Fibroblast of lung (primary cell): ENCODE results near the gene REPS2. TPM values are rescaled to one million over a fixed set of nuclear protein-coding genes. Genes with fewer than 3 reads are reported as not detected.

Source experiments
- DNase-seq, 2 donors: peaks; one replicate each; pipeline versions ENCODE4 v3.0.0 to v3.0.0-alpha.2; 2010; ENCODE audit warnings: low read depth in 2 of 2
- H2AFZ ChIP-seq: 2 replicates; pipeline ENCODE4 v1.5.1; 2012; ENCODE audit warnings: low read length, control low read depth, inconsistent platforms
- H3K27ac ChIP-seq: 2 replicates; pipeline ENCODE4 v1.5.1; 2011; ENCODE audit warnings: low read length, control low read depth; ENCODE audit not compliant: insufficient read depth
- H3K27me3 ChIP-seq: 2 replicates; pipeline ENCODE4 v1.5.1; 2011; ENCODE audit warnings: mild to moderate bottlenecking, low read length; ENCODE audit not compliant: control insufficient read depth, insufficient read depth
- H3K36me3 ChIP-seq: 2 replicates; pipeline ENCODE4 v1.5.1; 2011; ENCODE audit warnings: low read length; ENCODE audit not compliant: control insufficient read depth, insufficient read depth
- H3K4me1 ChIP-seq: 2 replicates; pipeline ENCODE4 v1.5.1; 2011; ENCODE audit warnings: low read length; ENCODE audit not compliant: control insufficient read depth, insufficient read depth; ENCODE audit errors: extremely low read depth
- H3K4me2 ChIP-seq: 2 replicates; pipeline ENCODE4 v1.5.1; 2011; ENCODE audit warnings: low read length, control low read depth; ENCODE audit not compliant: insufficient read depth; ENCODE audit errors: extremely low read depth
- H3K4me3 ChIP-seq, 4 experiments: fragments of 200-600 bp in 1 of 4; sonication (generic) in 1 of 4; replicated peaks in 1 of 4; 2 replicates each; pipeline ENCODE4 v1.5.1; 2011 to 2016; ENCODE audit warnings: low read length in 4 of 4, low read depth in 3 of 4, mild to moderate bottlenecking in 3 of 4, control low read depth in 2 of 4, inconsistent platforms in 1 of 4, mixed read lengths in 1 of 4; ENCODE audit not compliant: insufficient read depth in 1 of 4; ENCODE audit errors: control extremely low read depth in 1 of 4
- H3K79me2 ChIP-seq: 2 replicates; pipeline ENCODE4 v1.5.1; 2012; ENCODE audit warnings: mild to moderate bottlenecking, low read length, inconsistent platforms; ENCODE audit not compliant: control insufficient read depth, insufficient read depth
- H3K9ac ChIP-seq: 2 replicates; pipeline ENCODE4 v1.5.1; 2011; ENCODE audit warnings: mild to moderate bottlenecking, low read length, control low read depth; ENCODE audit not compliant: insufficient read depth
- H3K9me3 ChIP-seq: 2 replicates; pipeline ENCODE4 v1.5.1; 2012; ENCODE audit warnings: low read depth, low read length; ENCODE audit not compliant: control insufficient read depth, insufficient read depth
- H4K20me1 ChIP-seq: 2 replicates; pipeline ENCODE4 v1.5.1; 2011; ENCODE audit warnings: low read length; ENCODE audit not compliant: control insufficient read depth, insufficient read depth; ENCODE audit errors: extremely low read depth
- EZH2 ChIP-seq: IDR thresholded peaks from 2 replicates; pipeline ENCODE4 v1.5.1; 2012; ENCODE audit warnings: low read length, control low read depth, mild to moderate bottlenecking; ENCODE audit errors: missing control alignments
- polyA plus RNA-seq, 2 donors: library from polyadenylated mRNA; depleted of rRNA in 1 of 2; stranded (reverse) in 1 of 2; unstranded in 1 of 2; fragments of >200 nt; gene quantifications; 2 replicates each; pipeline ENCODE4 v1.2.1, GENCODE V29; 2011 to 2012; ENCODE audit warnings: missing spikeins in 1 of 2
- total RNA-seq: library from RNA; depleted of rRNA; stranded (reverse); fragments of >200 nt; gene quantifications from 2 replicates; pipeline ENCODE4 v1.2.1, GENCODE V29; 2014
- TF ChIP-seq, protein P1 (sequence below), 2 donors: IDR thresholded peaks in 1 of 2; conservative IDR thresholded peaks in 1 of 2; 1 replicate in 1 of 2; 2 replicates in 1 of 2; pipeline ENCODE4 v1.5.1; 2011 to 2012; ENCODE audit warnings: low read length in 2 of 2, control low read depth in 1 of 2, inconsistent platforms in 1 of 2, low read depth in 1 of 2, mild to moderate bottlenecking in 1 of 2

The REPS2 gene
- total and polyA plus RNA-seq, 2 donors (not counting 1 experiment from before 2014, with no cell fraction given), result 0.27 to 0.50 TPM

DNA sequence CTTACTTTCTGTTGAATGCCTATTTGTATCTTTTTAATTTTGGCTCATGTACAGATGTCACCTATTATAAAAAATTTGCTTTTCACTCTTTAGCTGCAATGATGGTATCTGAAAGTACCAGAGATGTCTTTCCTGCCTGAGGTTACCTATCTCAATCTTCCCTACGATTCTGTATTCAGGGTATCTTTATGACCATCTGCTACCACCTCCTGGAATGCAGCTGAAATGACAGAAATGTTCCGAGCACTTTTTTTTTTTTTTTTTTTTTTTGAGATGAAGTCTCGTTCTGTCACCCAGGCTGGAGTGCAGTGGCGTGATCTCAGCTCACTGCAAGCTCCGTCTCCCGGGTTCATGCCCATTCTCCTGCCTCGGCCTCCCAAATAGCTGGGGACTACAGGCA lies 136.4 kb downstream of the REPS2 start:
- no peak overlapping the region for H3K9ac ChIP-seq
- H3K27me3 ChIP-seq, result no peaks in the 10 kb centered on the region
- no peaks in the 10 kb centered on the region for H3K79me2 ChIP-seq
- no peaks in the 10 kb centered on the region for H4K20me1 ChIP-seq
- DNase-seq, result peak; percentile 7 to 8
- H3K4me2 ChIP-seq, result no peak overlapping the region
- H3K9me3 ChIP-seq, result no peaks in the 10 kb centered on the region
- H3K36me3 ChIP-seq, result no peaks in the 10 kb centered on the region
- H2AFZ ChIP-seq, result no peak overlapping the region
- H3K4me1 ChIP-seq, result peaks cover 6% of the 10 kb centered on the region
- H3K27ac ChIP-seq, result no peak overlapping the region
- no peak for TF ChIP-seq EZH2
- TF ChIP-seq, protein P1, sequence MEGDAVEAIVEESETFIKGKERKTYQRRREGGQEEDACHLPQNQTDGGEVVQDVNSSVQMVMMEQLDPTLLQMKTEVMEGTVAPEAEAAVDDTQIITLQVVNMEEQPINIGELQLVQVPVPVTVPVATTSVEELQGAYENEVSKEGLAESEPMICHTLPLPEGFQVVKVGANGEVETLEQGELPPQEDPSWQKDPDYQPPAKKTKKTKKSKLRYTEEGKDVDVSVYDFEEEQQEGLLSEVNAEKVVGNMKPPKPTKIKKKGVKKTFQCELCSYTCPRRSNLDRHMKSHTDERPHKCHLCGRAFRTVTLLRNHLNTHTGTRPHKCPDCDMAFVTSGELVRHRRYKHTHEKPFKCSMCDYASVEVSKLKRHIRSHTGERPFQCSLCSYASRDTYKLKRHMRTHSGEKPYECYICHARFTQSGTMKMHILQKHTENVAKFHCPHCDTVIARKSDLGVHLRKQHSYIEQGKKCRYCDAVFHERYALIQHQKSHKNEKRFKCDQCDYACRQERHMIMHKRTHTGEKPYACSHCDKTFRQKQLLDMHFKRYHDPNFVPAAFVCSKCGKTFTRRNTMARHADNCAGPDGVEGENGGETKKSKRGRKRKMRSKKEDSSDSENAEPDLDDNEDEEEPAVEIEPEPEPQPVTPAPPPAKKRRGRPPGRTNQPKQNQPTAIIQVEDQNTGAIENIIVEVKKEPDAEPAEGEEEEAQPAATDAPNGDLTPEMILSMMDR (conservative IDR thresholded peaks at IDR 0.05 in 1 of 2, IDR thresholded peaks at IDR 0.05 in 1 of 2; ENCODE audit: low read depth in 1 of 2, low read length in 2 of 2), result peak in 1 of 2 donors; percentile 2
- H3K4me3 ChIP-seq, result no peak overlapping the region

DNA sequence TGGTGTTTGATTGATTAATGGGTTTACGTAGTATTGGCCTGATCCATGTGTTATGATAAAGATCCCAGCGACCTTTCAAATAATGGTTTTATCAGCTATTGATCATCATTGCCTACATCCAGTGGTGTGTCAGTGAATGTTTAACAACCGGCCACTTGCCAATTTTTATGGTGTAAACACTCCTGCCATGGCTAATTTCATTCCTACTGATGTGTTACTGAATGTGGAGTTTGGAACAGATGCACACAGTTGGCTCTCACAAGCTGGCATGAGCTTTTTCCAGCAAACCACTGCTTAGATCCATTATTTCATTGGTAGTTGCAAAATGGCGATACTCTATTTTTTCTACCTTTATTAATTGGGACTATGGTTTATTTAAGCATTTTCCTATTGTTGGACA lies 139.9 kb downstream of the REPS2 start:
- H2AFZ ChIP-seq, result no peak overlapping the region
- H3K27me3 ChIP-seq, result no peaks in the 10 kb centered on the region
- no peaks in the 10 kb centered on the region for H3K79me2 ChIP-seq
- no peak overlapping the region for H3K4me2 ChIP-seq
- no peak overlapping the region for H3K9ac ChIP-seq
- TF ChIP-seq, protein P1 (conservative IDR thresholded peaks at IDR 0.05 in 1 of 2, IDR thresholded peaks at IDR 0.05 in 1 of 2; ENCODE audit: low read depth in 1 of 2, low read length in 2 of 2), result no peak
- TF ChIP-seq EZH2, result no peak
- H3K36me3 ChIP-seq, result no peaks in the 10 kb centered on the region
- H3K4me3 ChIP-seq, result no peak overlapping the region
- H3K4me1 ChIP-seq, result no peaks in the 10 kb centered on the region
- DNase-seq, result no peak
- no peaks in the 10 kb centered on the region for H3K9me3 ChIP-seq
- H4K20me1 ChIP-seq, result no peaks in the 10 kb centered on the region
- no peak overlapping the region for H3K27ac ChIP-seq

DNA sequence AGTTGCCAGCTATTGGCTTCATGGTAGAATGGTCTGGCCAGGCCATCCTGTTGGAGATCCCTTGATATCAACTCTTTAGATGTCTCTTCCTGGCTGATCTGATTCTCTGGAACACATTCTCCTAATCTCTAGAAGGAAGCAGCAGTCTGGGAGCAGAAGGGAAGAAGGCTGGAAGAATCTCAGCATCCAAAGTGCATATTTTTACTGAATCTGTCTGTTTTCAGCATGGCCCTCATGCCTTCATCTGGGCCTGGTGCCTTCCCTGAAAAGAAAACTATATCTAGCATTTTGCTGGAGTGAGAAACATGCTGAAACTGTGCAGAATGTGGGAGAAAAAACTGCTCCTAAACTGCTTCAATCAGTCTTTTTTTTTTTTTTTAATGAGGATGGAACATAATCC lies 148.7 kb downstream of the REPS2 start:
- H3K4me2 ChIP-seq, result no peak overlapping the region
- no peaks in the 10 kb centered on the region for H4K20me1 ChIP-seq
- H3K36me3 ChIP-seq, result no peaks in the 10 kb centered on the region
- no peak for DNase-seq
- TF ChIP-seq EZH2, result no peak
- TF ChIP-seq, protein P1 (conservative IDR thresholded peaks at IDR 0.05 in 1 of 2, IDR thresholded peaks at IDR 0.05 in 1 of 2; ENCODE audit: low read depth in 1 of 2, low read length in 2 of 2), result no peak
- H3K79me2 ChIP-seq, result no peaks in the 10 kb centered on the region
- H3K9ac ChIP-seq, result no peak overlapping the region
- H3K9me3 ChIP-seq, result no peaks in the 10 kb centered on the region
- no peaks in the 10 kb centered on the region for H3K27me3 ChIP-seq
- H3K4me3 ChIP-seq, result no peak overlapping the region
- H3K4me1 ChIP-seq, result no peaks in the 10 kb centered on the region
- no peak overlapping the region for H2AFZ ChIP-seq
- no peak overlapping the region for H3K27ac ChIP-seq
